ENCODE measurements around the gene C1orf94.

The C1orf94 gene

GRCh38 chr1:34129630-34130029, 47.1 kb upstream of the C1orf94 start:
- Histone ChIP-seq H3K27me3 (ENCODE audit: low read depth, low read length) (no peaks in the 10 kb centered on the region), H3K4me2 (ENCODE audit: low read length) (no peak overlapping the region), H3K9ac (ENCODE audit: low read length) (no peak overlapping the region), H4K20me1 (ENCODE audit: insufficient read depth, low read length) (no peaks in the 10 kb centered on the region), H3K9me3 (ENCODE audit: insufficient read depth, low read length) (no peaks in the 10 kb centered on the region), H3K27ac (ENCODE audit: low read length) (no peak overlapping the region), H3K4me3 (ENCODE audit: low read length) (no peak overlapping the region), H3K36me3 (replicated peaks; ENCODE audit: low read depth, low read length) (no peaks in the 10 kb centered on the region), H3K79me2 (ENCODE audit: low read length) (no peaks in the 10 kb centered on the region), H2AFZ (ENCODE audit: low read depth, low read length) (no peak overlapping the region), H3K4me1 (ENCODE audit: low read length) (no peaks in the 10 kb centered on the region)
- TF ChIP-seq EZH2phosphoT487 (IDR thresholded peaks at IDR 0.05; ENCODE audit: low read depth): no peak
- TF ChIP-seq, protein P1, sequence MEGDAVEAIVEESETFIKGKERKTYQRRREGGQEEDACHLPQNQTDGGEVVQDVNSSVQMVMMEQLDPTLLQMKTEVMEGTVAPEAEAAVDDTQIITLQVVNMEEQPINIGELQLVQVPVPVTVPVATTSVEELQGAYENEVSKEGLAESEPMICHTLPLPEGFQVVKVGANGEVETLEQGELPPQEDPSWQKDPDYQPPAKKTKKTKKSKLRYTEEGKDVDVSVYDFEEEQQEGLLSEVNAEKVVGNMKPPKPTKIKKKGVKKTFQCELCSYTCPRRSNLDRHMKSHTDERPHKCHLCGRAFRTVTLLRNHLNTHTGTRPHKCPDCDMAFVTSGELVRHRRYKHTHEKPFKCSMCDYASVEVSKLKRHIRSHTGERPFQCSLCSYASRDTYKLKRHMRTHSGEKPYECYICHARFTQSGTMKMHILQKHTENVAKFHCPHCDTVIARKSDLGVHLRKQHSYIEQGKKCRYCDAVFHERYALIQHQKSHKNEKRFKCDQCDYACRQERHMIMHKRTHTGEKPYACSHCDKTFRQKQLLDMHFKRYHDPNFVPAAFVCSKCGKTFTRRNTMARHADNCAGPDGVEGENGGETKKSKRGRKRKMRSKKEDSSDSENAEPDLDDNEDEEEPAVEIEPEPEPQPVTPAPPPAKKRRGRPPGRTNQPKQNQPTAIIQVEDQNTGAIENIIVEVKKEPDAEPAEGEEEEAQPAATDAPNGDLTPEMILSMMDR (IDR thresholded peaks at IDR 0.05; ENCODE audit: low read depth, low read length): no peak

- TF ChIP-seq EZH2phosphoT487 (IDR thresholded peaks at IDR 0.05; ENCODE audit: low read depth): no peak
- TF ChIP-seq, protein P1 (IDR thresholded peaks at IDR 0.05; ENCODE audit: low read depth, low read length): no peak
- H3K4me1 ChIP-seq (ENCODE audit: low read length): no peaks in the 10 kb centered on the region
- no peaks in the 10 kb centered on the region for H3K79me2 ChIP-seq (ENCODE audit: low read length)
- H3K9ac ChIP-seq (ENCODE audit: low read length): no peak overlapping the region
- H3K4me3 ChIP-seq (ENCODE audit: low read length): no peak overlapping the region
- H3K4me2 ChIP-seq (ENCODE audit: low read length): no peak overlapping the region
- no peak overlapping the region for H2AFZ ChIP-seq (ENCODE audit: low read depth, low read length)
- no peaks in the 10 kb centered on the region for H3K36me3 ChIP-seq (replicated peaks; ENCODE audit: low read depth, low read length)
- H3K27me3 ChIP-seq (ENCODE audit: low read depth, low read length): no peaks in the 10 kb centered on the region
- no peak overlapping the region for H3K27ac ChIP-seq (ENCODE audit: low read length)
- H4K20me1 ChIP-seq (ENCODE audit: insufficient read depth, low read length): no peaks in the 10 kb centered on the region
- no peaks in the 10 kb centered on the region for H3K9me3 ChIP-seq (ENCODE audit: insufficient read depth, low read length)
Measured at GRCh38 chr1:34130306-34130705, 46.4 kb upstream of the C1orf94 start.

DNA sequence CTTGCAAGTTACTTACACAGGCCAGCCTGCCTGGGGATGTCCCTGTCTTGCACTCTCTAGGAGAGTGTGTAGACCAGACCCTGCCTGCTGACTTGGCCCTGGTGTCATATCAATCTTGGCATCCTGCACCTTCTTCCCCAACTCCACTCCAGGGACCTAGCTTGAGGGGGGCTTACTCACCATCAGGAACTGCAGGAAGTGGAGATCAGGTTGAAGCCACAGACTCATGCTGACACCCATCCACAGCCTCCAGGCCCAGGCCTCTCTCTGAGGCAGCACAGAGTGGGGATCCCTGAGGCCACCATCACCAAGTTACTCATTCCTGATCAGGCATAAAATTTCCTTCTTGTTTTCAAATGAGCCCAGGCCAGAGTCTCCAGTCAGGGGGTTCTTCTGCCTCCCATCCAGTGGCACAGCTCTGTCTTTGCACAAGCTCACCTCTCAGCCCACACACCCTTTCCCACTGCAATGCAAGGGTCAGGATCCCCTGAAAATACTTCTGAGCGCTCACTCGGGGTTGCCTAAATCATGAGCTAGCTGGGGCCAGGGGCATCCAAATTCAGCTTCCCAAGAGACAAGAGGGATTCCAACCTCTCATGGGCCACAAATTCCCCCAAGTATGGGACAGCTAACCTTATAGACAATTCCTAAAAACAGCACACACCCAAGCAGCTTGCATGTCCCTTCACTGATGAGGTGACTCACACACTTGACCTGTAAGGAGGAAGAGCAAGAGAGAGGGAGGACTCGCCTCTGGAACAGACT, 45.1 kb upstream of the C1orf94 start:
- H3K4me2 ChIP-seq (ENCODE audit: low read length): no peak overlapping the region

GRCh38 chr1:34132161-34132420, 44.6 kb upstream of the C1orf94 start:
- H3K4me1 ChIP-seq (ENCODE audit: low read length): no peaks in the 10 kb centered on the region
- no peak overlapping the region for H2AFZ ChIP-seq (ENCODE audit: low read depth, low read length)
- no peak overlapping the region for H3K4me2 ChIP-seq (ENCODE audit: low read length)
- no peak overlapping the region for H3K9ac ChIP-seq (ENCODE audit: low read length)
- no peaks in the 10 kb centered on the region for H3K27me3 ChIP-seq (ENCODE audit: low read depth, low read length)
- H3K79me2 ChIP-seq (ENCODE audit: low read length): no peaks in the 10 kb centered on the region
- H3K4me3 ChIP-seq (ENCODE audit: low read length): no peak overlapping the region
- H4K20me1 ChIP-seq (ENCODE audit: insufficient read depth, low read length): no peaks in the 10 kb centered on the region
- TF ChIP-seq, protein P1 (IDR thresholded peaks at IDR 0.05; ENCODE audit: low read depth, low read length): no peak
- TF ChIP-seq EZH2phosphoT487 (IDR thresholded peaks at IDR 0.05; ENCODE audit: low read depth): no peak
- H3K9me3 ChIP-seq (ENCODE audit: insufficient read depth, low read length): no peaks in the 10 kb centered on the region
- no peak overlapping the region for H3K27ac ChIP-seq (ENCODE audit: low read length)
- H3K36me3 ChIP-seq (replicated peaks; ENCODE audit: low read depth, low read length): no peaks in the 10 kb centered on the region

More for the DNA sequence above, 45.1 kb upstream of the C1orf94 start:
- Histone ChIP-seq H3K79me2 (ENCODE audit: low read length) (no peaks in the 10 kb centered on the region), H3K4me1 (ENCODE audit: low read length) (no peaks in the 10 kb centered on the region), H3K27ac (ENCODE audit: low read length) (no peak overlapping the region), H3K9ac (ENCODE audit: low read length) (no peak overlapping the region), H4K20me1 (ENCODE audit: insufficient read depth, low read length) (no peaks in the 10 kb centered on the region), H3K9me3 (ENCODE audit: insufficient read depth, low read length) (no peaks in the 10 kb centered on the region), H3K36me3 (replicated peaks; ENCODE audit: low read depth, low read length) (no peaks in the 10 kb centered on the region), H3K27me3 (ENCODE audit: low read depth, low read length) (no peaks in the 10 kb centered on the region), H3K4me3 (ENCODE audit: low read length) (no peak overlapping the region), H2AFZ (ENCODE audit: low read depth, low read length) (no peak overlapping the region)
- no peak for TF ChIP-seq EZH2phosphoT487 (IDR thresholded peaks at IDR 0.05; ENCODE audit: low read depth)
- TF ChIP-seq, protein P1 (IDR thresholded peaks at IDR 0.05; ENCODE audit: low read depth, low read length): no peak

Data from OCI-LY3 (cell line).